ENCODE data around the gene ATOX1. TPM values are rescaled to one million over a fixed set of nuclear protein-coding genes. Genes with fewer than 3 reads are reported as not detected.
A peak's percentile ranks its signal among the peaks of the same experiment; 100 is the strongest.

Gene ATOX1
- total and polyA plus RNA-seq, 2 of the 13 experiments (the other 11 are each of a cell fraction or from before 2014, with no cell fraction given), result 62.4 to 124 TPM

GRCh38 chr5:151758430-151759241 lies at the start of gene ATOX1 (continued):
- TF ChIP-seq ZMYM4 (CRISPR knock-in tag; IDR thresholded peaks at IDR 0.05) (peak; percentile 76; the same call in 1 of the 2 replicates), NFKBIZ (CRISPR knock-in tag; IDR thresholded peaks at IDR 0.05) (0 out of 2 replicates have a peak, but pooled peaks have one; percentile 54), ZNF20 (CRISPR knock-in tag; IDR thresholded peaks at IDR 0.05) (no peak), CBFB (CRISPR knock-in tag; IDR thresholded peaks at IDR 0.05) (0 out of 2 replicates have a peak, but pooled peaks have one; percentile 32), ZFY (CRISPR knock-in tag; IDR thresholded peaks at IDR 0.05) (peak; percentile 92), MAX (IDR thresholded peaks at IDR 0.05) (peak; percentile 86), ZKSCAN8 (CRISPR knock-in tag; IDR thresholded peaks at IDR 0.05; ENCODE audit: borderline replicate concordance) (peak; percentile 17; the same call in 1 of the 2 replicates), YEATS2 (CRISPR knock-in tag; IDR thresholded peaks at IDR 0.05; ENCODE audit: borderline replicate concordance) (peak; percentile 67), ZNF776 (CRISPR knock-in tag; IDR thresholded peaks at IDR 0.05) (peak; percentile 75; the same call in 1 of the 2 replicates), MXI1 (IDR thresholded peaks at IDR 0.05; ENCODE audit: borderline replicate concordance, low read depth, low read length) (peak; percentile 77; the same call in 1 of the 3 replicates), ZNF143 (CRISPR knock-in tag; IDR thresholded peaks at IDR 0.05) (peak; percentile 15; the same call in 1 of the 2 replicates), ZNF337 (CRISPR knock-in tag; IDR thresholded peaks at IDR 0.05; ENCODE audit: borderline replicate concordance, low read depth) (0 out of 2 replicates have a peak, but pooled peaks have one; percentile 8), ZNF691 (CRISPR knock-in tag; IDR thresholded peaks at IDR 0.05; ENCODE audit: borderline replicate concordance, low read depth) (peak; percentile 25; the same call in 1 of the 2 replicates), MYPOP (CRISPR knock-in tag; IDR thresholded peaks at IDR 0.05) (peak; percentile 89), ELF3 (CRISPR knock-in tag; IDR thresholded peaks at IDR 0.05) (peak; percentile 46), HHEX (CRISPR knock-in tag; IDR thresholded peaks at IDR 0.05) (no peak), NR0B2 (CRISPR knock-in tag; IDR thresholded peaks at IDR 0.05) (peak; percentile 60; the same call in 1 of the 2 replicates), RFX5 (IDR thresholded peaks at IDR 0.05; ENCODE audit: low read depth, low read length) (no peak), ERF (CRISPR knock-in tag; IDR thresholded peaks at IDR 0.05) (peak; percentile 48; the same call in 1 of the 2 replicates), PAWR (CRISPR knock-in tag; IDR thresholded peaks at IDR 0.05; ENCODE audit: borderline replicate concordance) (no peak), FOXA1 (IDR thresholded peaks at IDR 0.05) (no peak), FOXA1 (CRISPR knock-in tag; IDR thresholded peaks at IDR 0.05) (no peak; the same call in 1 of the 2 replicates), TGIF2 (CRISPR knock-in tag; IDR thresholded peaks at IDR 0.05) (0 out of 2 replicates have a peak, but pooled peaks have one; percentile 28), ELF1 (CRISPR knock-in tag; IDR thresholded peaks at IDR 0.05) (peak; percentile 75), NR2C2 (CRISPR knock-in tag; IDR thresholded peaks at IDR 0.05; ENCODE audit: borderline replicate concordance) (peak; percentile 48), PLSCR1 (CRISPR knock-in tag; IDR thresholded peaks at IDR 0.05; ENCODE audit: borderline replicate concordance) (no peak), HCFC1 (IDR thresholded peaks at IDR 0.05; ENCODE audit: low read depth, low read length) (0 out of 2 replicates have a peak, but pooled peaks have one; percentile 16), BRD4 (CRISPR knock-in tag; IDR thresholded peaks at IDR 0.05) (no peak), KMT2A (CRISPR knock-in tag; IDR thresholded peaks at IDR 0.05) (peak; percentile 75; the same call in 1 of the 2 replicates)

All from HepG2 (cell line).